IPS-18a (cell line): ENCODE results near the gene ARSH.
"Not testable (repeated sequence)": the region's sequence is repeated elsewhere in the genome, so short reads cannot be mapped to it uniquely, and the experiment has no call there.

Experiments
- H3K27ac ChIP-seq: one replicate; pipeline ENCODE4 v1.5.1; 2013; ENCODE audit warnings: low read length
- H3K27me3 ChIP-seq: one replicate; pipeline ENCODE4 v1.6.1; 2013; ENCODE audit warnings: mild to moderate bottlenecking, low read length; ENCODE audit not compliant: control insufficient read depth, insufficient read depth
- H3K36me3 ChIP-seq: one replicate; pipeline ENCODE4 v1.6.1; 2013; ENCODE audit warnings: low read depth, low read length; ENCODE audit not compliant: control insufficient read depth
- H3K4me1 ChIP-seq: one replicate; pipeline ENCODE4 v1.6.1; 2013; ENCODE audit warnings: low read depth, low read length; ENCODE audit not compliant: control insufficient read depth
- H3K4me3 ChIP-seq: one replicate; pipeline ENCODE4 v1.5.1; 2013; ENCODE audit warnings: low read length
- H3K9ac ChIP-seq: one replicate; pipeline ENCODE4 v1.6.1; 2013; ENCODE audit warnings: mild to moderate bottlenecking, low read length, moderate library complexity
- H3K9me3 ChIP-seq: one replicate; pipeline ENCODE4 v1.6.1; 2013; ENCODE audit warnings: low read depth, low read length; ENCODE audit not compliant: control insufficient read depth

Gene ARSH

DNA sequence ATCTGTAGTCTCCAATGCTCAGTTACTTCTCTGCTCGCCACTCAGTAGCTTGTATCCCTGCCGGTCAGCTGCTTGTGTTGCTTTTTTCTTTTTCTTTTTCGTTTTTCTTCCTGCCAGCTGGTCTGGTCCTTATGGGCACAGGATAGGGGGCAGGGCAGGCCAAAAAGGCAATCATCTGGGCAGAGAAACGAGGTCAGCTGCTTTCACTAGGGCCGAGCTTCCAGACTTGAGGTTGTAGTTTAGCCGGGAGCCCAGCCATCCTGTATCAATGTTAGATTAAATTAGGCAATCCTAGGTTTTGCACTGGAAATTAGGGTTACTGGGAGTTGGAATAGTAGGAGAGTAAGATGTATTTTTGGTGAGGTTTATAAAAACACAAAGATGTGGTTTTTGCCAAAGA lies 38.3 kb downstream of the ARSH start:
- Histone ChIP-seq H3K9ac (no peak overlapping the region), H3K4me1 (no peaks in the 10 kb centered on the region), H3K27me3 (no peaks in the 10 kb centered on the region), H3K36me3 (no peaks in the 10 kb centered on the region), H3K27ac (no peak overlapping the region), H3K4me3 (no peak overlapping the region), H3K9me3 (no peaks in the 10 kb centered on the region)

- H3K9ac ChIP-seq = no peak overlapping the region
- H3K36me3 ChIP-seq = no peaks in the 10 kb centered on the region
- H3K4me1 ChIP-seq = no peaks in the 10 kb centered on the region
- no peak overlapping the region for H3K4me3 ChIP-seq
- no peaks in the 10 kb centered on the region for H3K9me3 ChIP-seq
- no peaks in the 10 kb centered on the region for H3K27me3 ChIP-seq
- H3K27ac ChIP-seq = no peak overlapping the region
These were observed 40.2 kb downstream of the ARSH start for GRCh38 chrX:3046253-3047240.

DNA sequence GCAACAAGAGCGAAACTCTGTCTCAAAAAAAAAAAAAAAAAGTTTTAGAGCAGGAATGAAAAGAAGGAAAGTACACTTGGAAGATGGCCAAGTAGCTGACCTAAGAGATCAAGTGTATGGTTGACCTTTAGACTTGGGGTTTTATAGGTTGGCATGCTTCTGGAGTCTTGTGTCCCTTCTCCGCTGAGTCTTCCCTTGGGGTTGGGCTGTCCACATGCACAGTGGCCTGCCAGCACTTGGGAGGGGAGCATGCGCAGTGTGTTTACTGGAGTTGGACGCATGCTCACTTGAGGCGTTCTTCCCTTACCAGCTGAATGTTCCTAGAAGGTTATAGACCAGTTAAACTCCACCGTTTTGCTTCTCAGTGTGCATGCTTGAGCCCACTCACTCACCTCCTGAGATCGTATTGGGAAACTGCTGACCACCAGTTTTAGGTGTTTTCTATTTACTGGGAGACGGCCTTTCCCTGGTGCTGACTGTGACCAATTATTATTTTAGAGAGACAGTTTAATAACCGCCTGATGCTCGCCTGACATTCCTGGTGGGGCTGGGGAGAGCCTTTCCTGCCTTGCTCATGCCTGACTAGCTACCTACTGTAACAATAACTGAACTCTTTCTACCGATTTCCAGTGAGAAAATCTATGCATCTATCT lies 44.3 kb downstream of the ARSH start:
- H3K4me1 ChIP-seq, H3K9ac ChIP-seq, H3K36me3 ChIP-seq, H3K27ac ChIP-seq, H3K4me3 ChIP-seq, H3K9me3 ChIP-seq, H3K27me3 ChIP-seq: not testable (repeated sequence)

- H3K36me3 ChIP-seq = no peaks in the 10 kb centered on the region
- H3K9ac ChIP-seq = no peak overlapping the region
- H3K9me3 ChIP-seq = no peaks in the 10 kb centered on the region
- no peak overlapping the region for H3K27ac ChIP-seq
- no peak overlapping the region for H3K4me3 ChIP-seq
- no peaks in the 10 kb centered on the region for H3K4me1 ChIP-seq
- no peaks in the 10 kb centered on the region for H3K27me3 ChIP-seq
These were observed 46.5 kb downstream of the ARSH start for GRCh38 chrX:3052860-3053259.

DNA sequence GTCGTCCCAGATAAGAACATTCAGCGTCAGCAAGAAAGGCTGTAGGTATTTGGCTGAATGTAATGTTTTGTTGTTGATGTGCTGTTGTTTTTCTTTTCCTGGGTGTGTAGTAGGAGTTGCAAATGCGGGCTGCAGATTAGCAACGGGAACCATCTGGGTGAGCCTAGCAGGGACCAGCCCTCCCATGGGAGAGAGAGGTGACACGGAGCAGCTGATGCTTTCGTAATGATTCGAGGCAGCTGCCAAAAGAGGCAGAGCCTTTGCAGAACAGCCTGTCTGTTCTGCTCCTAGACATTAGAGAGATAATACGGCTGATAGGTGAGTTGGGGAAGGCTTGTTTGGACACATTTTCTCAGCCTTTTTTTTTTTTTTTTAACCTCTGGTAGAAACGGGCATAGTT lies 60.2 kb downstream of the ARSH start:
- Histone ChIP-seq H3K4me1 (no peaks in the 10 kb centered on the region), H3K9ac (no peak overlapping the region), H3K4me3 (no peak overlapping the region), H3K9me3 (no peaks in the 10 kb centered on the region), H3K27ac (no peak overlapping the region), H3K27me3 (no peaks in the 10 kb centered on the region), H3K36me3 (no peaks in the 10 kb centered on the region)

DNA sequence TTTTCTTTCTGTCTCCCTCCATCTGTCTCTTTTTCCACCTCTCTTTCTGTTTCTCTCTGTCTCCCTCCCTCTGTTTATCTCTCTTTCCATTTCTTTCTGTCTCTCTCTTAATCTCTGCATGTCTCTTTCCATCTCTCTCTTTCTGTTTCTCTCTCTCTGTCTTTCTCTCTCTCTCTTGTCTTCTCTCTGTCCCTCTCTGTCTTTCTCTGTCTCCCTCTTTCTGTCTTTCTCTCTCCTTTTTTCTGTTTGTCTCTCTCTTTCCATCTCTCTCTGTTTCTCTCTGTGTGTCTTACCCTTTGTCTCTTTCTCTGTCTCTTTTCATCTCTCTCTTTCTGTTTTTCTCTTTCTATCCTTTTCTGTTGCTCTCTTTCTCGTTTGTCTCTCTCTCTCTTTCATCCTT lies 69.6 kb downstream of the ARSH start:
- Histone ChIP-seq H3K27ac (no peak overlapping the region), H3K9ac (no peak overlapping the region), H3K9me3 (no peaks in the 10 kb centered on the region), H3K27me3 (peaks cover 17% of the 10 kb centered on the region), H3K4me1 (no peaks in the 10 kb centered on the region), H3K36me3 (no peaks in the 10 kb centered on the region), H3K4me3 (peak overlapping the region; percentile 12)

- no peaks in the 10 kb centered on the region for H3K4me1 ChIP-seq
- H3K4me3 ChIP-seq = peak overlapping the region; percentile 12
- no peak overlapping the region for H3K9ac ChIP-seq
- H3K9me3 ChIP-seq = no peaks in the 10 kb centered on the region
- no peaks in the 10 kb centered on the region for H3K36me3 ChIP-seq
- H3K27me3 ChIP-seq = peaks cover 17% of the 10 kb centered on the region
- H3K27ac ChIP-seq = no peak overlapping the region
These were observed 70.2 kb downstream of the ARSH start for GRCh38 chrX:3076416-3076991.
